Astrocyte of the cerebellum (primary cell): Measurements from ENCODE around the gene MKKS.
"Not testable (repeated sequence)": the region's sequence is repeated elsewhere in the genome, so short reads cannot be mapped to it uniquely, and the experiment has no call there.

ENCODE experiments used
- DNase-seq: peaks from one replicate; pipeline ENCODE4 v3.0.0-alpha.2; 2011; ENCODE audit warnings: low read depth
- H3K4me3 ChIP-seq: 2 replicates; pipeline ENCODE4 v1.5.1; 2011; ENCODE audit warnings: mild to moderate bottlenecking, low read depth, low read length, moderate library complexity
- CTCF ChIP-seq: IDR thresholded peaks from 2 replicates; pipeline ENCODE4 v1.5.1; 2012; ENCODE audit warnings: low read length, low read depth, moderate library complexity, mild to moderate bottlenecking; ENCODE audit errors: missing control alignments
- in situ Hi-C: cut with HindIII; loops from 2 replicates; pipeline ENCODE4 v1.10.0; 2017; ENCODE audit warnings: low sequenced_read_pairs

MKKS gene

DNA sequence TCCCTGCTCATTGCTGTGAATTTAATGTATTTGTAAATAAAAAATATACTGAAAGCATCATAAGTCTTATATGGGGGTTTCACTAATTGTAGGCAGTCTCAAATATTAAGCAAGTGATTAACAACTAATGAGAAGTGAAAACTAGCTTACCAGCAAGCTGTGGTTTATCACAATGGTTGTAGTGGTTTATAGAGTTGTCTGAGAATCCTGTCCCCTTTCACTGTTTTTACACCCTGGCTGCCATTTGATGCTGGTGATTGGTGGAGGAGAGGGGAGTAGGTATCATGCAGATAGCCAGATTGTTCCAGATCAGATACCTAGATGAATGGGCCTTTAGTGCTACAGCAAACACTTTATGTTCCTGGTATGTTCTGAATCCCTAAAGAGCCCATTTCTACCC is 6.0 kb downstream of the MKKS start:
- no peak overlapping the region for H3K4me3 ChIP-seq
- no peak for DNase-seq
- TF ChIP-seq CTCF: no peak
- in situ Hi-C loops: no loop called here

GRCh38 chr20:10427060-10427692 is 6.8 kb downstream of the MKKS start:
- H3K4me3 ChIP-seq: no peak overlapping the region
- in situ Hi-C loops: no loop called here
- peak; percentile 88 for TF ChIP-seq CTCF
- peak; percentile 66 for DNase-seq

GRCh38 chr20:10423735-10424134 is 10.3 kb downstream of the MKKS start:
- TF ChIP-seq CTCF: no peak
- no peak for DNase-seq
- in situ Hi-C loops: loop anchor here (25.0 kb wide), 1 partner anchor 436 kb away; no protein-coding TSS in a partner anchor
- no peak overlapping the region for H3K4me3 ChIP-seq

- H3K4me3 ChIP-seq: no peak overlapping the region
- DNase-seq: no peak
- in situ Hi-C loops: loop anchor here (25.0 kb wide), 1 partner anchor 432 kb away; no protein-coding TSS in a partner anchor
- no peak for TF ChIP-seq CTCF
Measured at GRCh38 chr20:10419550-10420133, 14.4 kb downstream of the MKKS start.

DNA sequence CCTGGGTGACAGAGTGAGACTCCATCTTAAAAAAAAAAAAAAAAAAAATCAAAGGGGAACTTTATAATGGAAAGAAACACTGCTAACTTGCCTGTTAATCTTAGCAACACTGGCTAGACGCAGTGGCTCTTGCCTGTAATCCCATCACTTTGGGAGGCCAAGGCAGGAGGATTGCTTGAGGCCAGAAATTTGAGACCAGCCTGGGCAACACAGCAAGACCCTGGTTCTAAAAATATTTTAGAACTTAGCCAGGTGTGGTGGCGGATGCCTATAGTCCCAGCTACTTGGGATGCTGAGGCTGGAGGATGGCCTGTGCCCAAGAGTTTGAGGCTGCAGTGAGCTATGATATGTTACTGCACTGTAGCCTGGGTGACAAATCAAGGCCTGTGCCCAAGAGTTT is 16.8 kb downstream of the MKKS start:
- DNase-seq, H3K4me3 ChIP-seq: not testable (repeated sequence)
- in situ Hi-C loops: loop anchor here (25.0 kb wide), 1 partner anchor 430 kb away; no protein-coding TSS in a partner anchor

DNA sequence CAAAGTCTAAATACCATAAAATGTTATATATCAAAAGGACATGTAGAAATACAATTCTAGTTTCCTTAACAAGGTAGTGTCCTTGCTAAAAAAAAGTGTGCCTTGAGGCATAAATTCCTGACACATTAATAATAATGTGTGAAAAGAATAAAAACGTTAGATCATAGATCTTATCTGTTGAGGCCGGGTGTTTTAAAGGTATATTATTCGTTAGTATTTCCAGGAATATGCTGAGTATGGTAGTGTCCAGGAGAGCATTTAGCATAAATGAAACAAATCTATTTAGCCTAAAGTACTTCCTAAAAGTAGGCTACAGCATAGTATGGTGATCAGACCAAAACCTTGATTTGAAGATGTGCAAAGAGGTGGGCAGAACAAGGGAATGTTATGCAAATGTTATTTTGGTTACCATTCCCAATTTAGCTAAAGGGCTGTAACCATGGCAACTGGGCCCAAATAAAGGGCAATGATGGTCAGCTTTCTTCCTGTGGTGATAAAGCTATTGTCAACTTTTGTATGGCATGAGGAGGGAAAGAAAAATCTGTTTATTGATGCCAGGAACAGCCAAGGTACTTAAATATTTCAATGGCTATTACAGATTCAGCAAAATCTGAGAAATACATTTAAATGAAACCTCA is 18.9 kb downstream of the MKKS start:
- DNase-seq: no peak
- no peak for TF ChIP-seq CTCF
- H3K4me3 ChIP-seq: no peak overlapping the region
- in situ Hi-C loops: loop anchor here (25.0 kb wide), 1 partner anchor 428 kb away; no protein-coding TSS in a partner anchor
